GM19099 (cell line): ENCODE measurements around the gene NGLY1.

Source experiments
- POLR2A ChIP-seq: IDR thresholded peaks from 3 replicates; pipeline ENCODE4 v1.6.1; 2011; ENCODE audit warnings: low read depth; ENCODE audit not compliant: insufficient read length; ENCODE audit errors: extremely low read depth

The NGLY1 gene

DNA sequence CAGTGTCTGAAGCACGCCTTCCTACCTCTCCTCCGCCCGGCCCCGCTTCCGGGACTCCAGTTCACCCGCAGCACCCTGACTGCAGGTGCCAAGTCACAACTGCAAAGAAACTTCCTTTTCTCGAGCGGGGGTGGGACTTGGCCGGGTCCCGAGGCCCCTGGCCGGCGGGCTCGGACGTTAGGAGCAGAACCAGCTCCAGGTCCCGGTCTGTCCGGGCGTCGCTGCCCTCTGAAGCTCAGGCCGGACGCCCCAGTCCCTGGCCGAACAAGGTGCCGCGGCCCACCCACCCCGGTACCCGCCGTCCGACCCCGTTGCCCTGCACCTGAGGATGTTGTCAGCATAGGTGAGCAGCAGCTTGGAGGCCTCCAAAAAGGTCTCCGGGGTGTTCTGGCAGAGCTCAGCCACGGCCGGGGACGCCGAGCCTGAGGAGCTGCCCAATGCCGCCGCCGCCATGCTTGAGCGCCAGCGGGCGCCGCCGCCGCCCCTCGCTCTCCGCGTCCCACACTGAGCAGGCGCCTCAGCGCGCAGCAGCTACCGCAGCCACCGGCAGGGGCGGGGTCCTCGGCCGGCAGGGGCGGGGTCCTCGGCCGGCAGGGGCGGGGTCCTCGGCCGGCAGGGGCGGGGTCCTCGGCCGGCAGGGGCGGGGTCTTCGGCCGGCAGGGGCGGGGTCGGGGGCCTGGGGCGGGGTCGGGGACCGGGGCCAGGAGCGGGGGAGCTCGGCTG, at the start of gene NGLY1:
Gene NGLY1 (minus strand): TSS at position 506 of the 723 bp plus-strand sequence. CDS start 53 bp downstream, at position 453.
- TF ChIP-seq POLR2A: peak; percentile 93

DNA sequence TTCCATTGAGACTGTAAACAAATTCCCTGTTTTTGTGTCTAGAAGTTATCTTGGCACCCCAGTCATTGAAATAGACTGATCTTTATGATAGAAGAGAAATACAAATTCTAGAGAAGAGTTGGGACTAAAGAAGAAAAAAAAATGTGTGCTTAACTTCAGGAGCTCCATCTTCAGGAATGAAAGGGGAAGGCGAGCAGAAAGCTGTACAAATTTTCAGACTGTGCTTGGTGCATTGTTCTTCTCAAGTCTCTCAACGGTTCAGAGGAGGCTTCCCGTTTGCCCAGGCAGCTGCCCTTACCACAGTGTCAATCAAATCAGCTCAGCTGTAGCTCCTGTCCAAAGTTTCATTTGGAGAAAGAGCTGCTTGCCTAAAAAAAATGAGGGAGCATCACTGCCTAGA, 48.3 kb upstream of the NGLY1 start:
- TF ChIP-seq POLR2A: no peak

GRCh38 chr3:25830373-25831280, 47.4 kb upstream of the NGLY1 start:
- TF ChIP-seq POLR2A: no peak

- TF ChIP-seq POLR2A: no peak
Observed at GRCh38 chr3:25826510-25826909, 43.3 kb upstream of the NGLY1 start.

DNA sequence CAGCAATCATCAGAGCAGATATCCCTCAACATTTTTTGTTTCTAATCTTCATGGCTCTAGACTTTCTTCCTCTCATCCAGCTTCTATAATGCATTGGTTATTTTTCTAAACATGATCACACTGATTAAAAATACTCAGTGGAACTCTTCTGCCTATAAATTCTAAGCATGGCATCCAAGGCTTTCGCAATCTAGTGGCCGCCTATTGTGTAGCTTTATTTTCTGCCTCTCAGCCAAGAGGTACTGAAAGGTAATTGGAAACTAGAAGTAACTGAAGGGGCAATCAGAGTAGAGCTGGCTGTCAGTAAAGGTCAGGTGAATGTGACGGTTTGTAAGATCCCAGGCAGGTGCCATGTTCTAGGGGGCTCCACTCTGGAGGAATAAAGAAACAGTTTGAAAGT, 40.1 kb upstream of the NGLY1 start:
- no peak for TF ChIP-seq POLR2A

GRCh38 chr3:25821746-25822573, 38.7 kb upstream of the NGLY1 start:
- no peak for TF ChIP-seq POLR2A

DNA sequence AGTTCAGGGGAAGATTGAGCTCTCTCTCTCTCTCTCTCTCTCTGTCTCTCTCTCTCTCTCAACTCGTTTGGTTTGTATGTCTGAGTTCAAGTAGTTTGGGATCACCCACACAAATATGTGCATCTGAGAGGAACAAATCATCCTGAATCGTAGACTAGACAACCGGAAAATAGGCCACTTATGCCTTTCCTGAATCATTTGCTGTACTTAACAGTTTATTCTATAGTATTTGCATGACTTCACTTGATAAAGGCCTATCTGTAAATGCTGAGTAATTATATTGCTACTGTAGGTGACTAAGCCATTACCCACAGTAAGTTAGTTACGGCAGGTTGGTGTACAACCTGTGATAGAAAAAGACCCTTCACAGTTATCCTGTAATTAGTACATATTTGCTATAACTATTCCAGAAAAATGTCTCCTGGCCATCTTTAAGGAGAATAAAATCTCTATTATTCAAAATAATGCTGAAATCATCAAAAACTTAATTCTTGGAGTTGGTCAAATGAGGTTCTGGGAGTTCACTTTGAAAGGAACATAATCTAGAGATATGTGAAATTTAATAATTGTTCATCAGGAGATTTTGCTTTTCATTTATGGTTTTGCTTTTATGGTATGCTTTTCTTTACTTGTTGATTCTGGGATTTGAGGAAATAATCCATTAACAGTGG, 37.7 kb upstream of the NGLY1 start:
- no peak for TF ChIP-seq POLR2A

DNA sequence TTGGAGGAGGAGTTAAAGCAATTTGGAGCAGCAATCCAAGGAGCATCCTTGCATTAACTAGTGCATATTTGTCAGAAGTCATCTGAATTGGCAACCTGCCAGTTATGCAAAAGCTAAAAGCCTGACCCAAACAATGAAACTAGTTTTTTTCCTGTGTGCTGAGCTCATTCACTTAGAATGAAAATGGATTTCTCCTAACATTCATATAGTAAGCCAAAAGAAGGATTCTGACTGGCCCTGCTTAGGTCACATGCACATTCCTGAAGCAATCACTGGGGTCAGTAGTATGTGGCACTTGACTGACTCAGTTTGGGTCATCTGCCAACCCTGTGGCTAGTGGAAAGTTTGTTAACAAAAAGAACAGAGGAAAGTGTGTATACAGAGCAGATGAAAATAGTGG, 37.1 kb upstream of the NGLY1 start:
- TF ChIP-seq POLR2A: no peak

- no peak for TF ChIP-seq POLR2A
Observed at GRCh38 chr3:25818335-25818734, 35.1 kb upstream of the NGLY1 start.

GRCh38 chr3:25817638-25818037, 34.4 kb upstream of the NGLY1 start:
- no peak for TF ChIP-seq POLR2A

DNA sequence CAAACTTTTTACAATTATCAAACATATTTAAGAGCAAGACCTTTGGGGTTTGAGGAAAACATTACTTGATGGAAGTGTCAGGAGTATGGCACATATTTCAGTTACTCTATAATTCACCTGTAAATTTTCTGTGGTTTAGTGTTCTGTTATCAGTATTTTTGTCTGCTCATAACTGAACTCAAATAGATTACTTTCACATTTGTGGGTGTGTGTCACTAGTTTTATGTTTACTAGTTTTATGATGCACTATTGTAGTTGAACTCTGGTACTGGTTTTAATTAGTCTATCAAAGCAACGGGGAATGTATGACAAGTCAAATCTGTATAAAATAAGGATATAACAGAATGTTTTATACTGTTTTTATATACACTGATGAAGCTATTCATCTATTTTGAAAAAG, 33.9 kb upstream of the NGLY1 start:
- no peak for TF ChIP-seq POLR2A

DNA sequence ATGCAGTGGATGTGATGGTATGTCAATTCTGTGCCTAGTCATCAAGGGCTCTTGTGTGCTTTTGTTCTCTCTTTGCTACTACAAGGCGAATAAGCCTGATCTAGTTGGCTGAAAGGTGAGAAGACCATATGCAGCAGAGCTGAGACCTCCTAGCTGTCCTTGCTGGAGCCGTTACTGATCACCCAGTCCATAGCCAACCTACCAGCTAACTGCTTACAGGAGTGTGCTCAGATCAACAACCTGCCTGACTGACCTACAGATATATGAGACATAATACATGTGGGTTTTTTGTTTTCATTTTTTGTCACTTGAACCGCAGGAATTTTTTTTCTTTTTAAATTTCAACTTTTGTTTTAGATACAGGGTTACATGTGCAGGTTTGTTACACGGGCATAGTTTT, 29.4 kb upstream of the NGLY1 start:
- TF ChIP-seq POLR2A: no peak

GRCh38 chr3:25804676-25805075, 21.4 kb upstream of the NGLY1 start:
- TF ChIP-seq POLR2A: no peak

GRCh38 chr3:25803833-25804232, 20.6 kb upstream of the NGLY1 start:
- no peak for TF ChIP-seq POLR2A

DNA sequence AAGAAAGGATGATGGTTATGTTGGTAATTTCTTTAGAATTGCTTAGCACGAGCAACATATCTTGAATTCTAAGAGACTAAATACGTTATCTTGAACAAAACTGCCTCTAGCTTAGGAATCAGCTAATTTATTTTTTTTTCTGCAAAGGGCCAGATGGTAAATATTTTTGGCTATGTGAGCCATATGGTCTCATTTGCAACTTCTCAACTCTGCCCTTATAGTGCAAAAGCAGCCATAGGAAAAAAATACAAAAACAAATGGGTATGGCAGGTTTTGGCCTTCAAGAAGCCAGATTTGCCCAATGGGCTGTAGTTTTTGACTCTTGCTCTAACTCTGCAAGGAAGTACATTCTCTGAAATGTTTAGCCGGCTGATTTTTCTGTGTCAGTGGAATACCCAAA, 18.5 kb upstream of the NGLY1 start:
- no peak for TF ChIP-seq POLR2A
